ENCODE results near the gene BBS12. TPM values are rescaled to one million over a fixed set of nuclear protein-coding genes. Genes with fewer than 3 reads are reported as not detected.

BBS12 gene
- total RNA-seq (3.9 TPM), polyA plus RNA-seq (ENCODE audit: insufficient read depth in 1 of 8, insufficient read length in 8 of 8, low replicate concordance in 1 of 8) (1 to 10 TPM; 3.4 to 5.0 (median 3.8) TPM)
- long read RNA-seq, donor 1, result 0 reads
- long read RNA-seq, donor 2, result 0 reads
- long read RNA-seq, donor 3, partial matches to known transcripts, result 0 of 2 reads
- long read RNA-seq, donor 3, other reads (novel, unspliced or antisense), result 0 of 2 reads
- long read RNA-seq, donor 4, partial matches to known transcripts, result 0 of 2 reads
- long read RNA-seq, donor 4, other reads (novel, unspliced or antisense), result 0 of 2 reads
- long read RNA-seq, donor 5, partial matches to known transcripts, result 0 of 3 reads
- long read RNA-seq, donor 5, other reads (novel, unspliced or antisense), result 0 of 3 reads
- long read RNA-seq, donor 6, partial matches to known transcripts, result 0 of 4 reads
- long read RNA-seq, donor 6, other reads (novel, unspliced or antisense), result 0 of 4 reads
- long read RNA-seq, donor 7, transcript BBS12-201 (2 exons, 3,244 nt), result major isoform, 5 of 5 reads
- long read RNA-seq, donor 7, partial matches to known transcripts, result 0 of 5 reads
- long read RNA-seq, donor 7, other reads (novel, unspliced or antisense), result 0 of 5 reads
- long read RNA-seq, donor 8, partial matches to known transcripts, result 0 of 2 reads
- long read RNA-seq, donor 8, other reads (novel, unspliced or antisense), result 0 of 2 reads
- long read RNA-seq, donor 9, result 0 reads
- long read RNA-seq, donor 10, transcript BBS12-201 (2 exons, 3,244 nt), result major isoform, 6 of 6 reads
- long read RNA-seq, donor 10, partial matches to known transcripts, result 0 of 6 reads
- long read RNA-seq, donor 10, other reads (novel, unspliced or antisense), result 0 of 6 reads
- long read RNA-seq, donor 11, result 0 reads

- Histone ChIP-seq H3K4me3 (ENCODE audit: low read length) (peak within 1 kb of the TSS; percentile 72), H3K9me3 (replicated peaks; ENCODE audit: control insufficient read depth, low read depth, low read length) (peaks cover under 1% of the 10 kb centered on the region), H3K36me3 (ENCODE audit: control insufficient read depth, insufficient read depth, low read length) (no peaks in the 10 kb centered on the region), H3K27me3 (ENCODE audit: control insufficient read depth, insufficient read depth, low read length) (no peaks in the 10 kb centered on the region), H3K4me1 (ENCODE audit: control insufficient read depth, insufficient read depth, low read length) (peaks cover 3% of the 10 kb centered on the region), H3K27ac (ENCODE audit: low read length) (peak within 1 kb of the TSS; percentile 97)
- WGBS (ENCODE audit: insufficient coverage), result under 1% methylated on average over 35 of the region's 37 CpGs
- DNase-seq, result peak; percentile 100
These were observed at the start of gene BBS12 for GRCh38 chr4:122732329-122733026. TSS of gene BBS12 (plus strand) at chr4:122732704. CDS start at chr4:122741893, 9,189 bp downstream.

- Histone ChIP-seq H3K4me3 (ENCODE audit: low read length) (no peak overlapping the region), H3K4me1 (ENCODE audit: control insufficient read depth, insufficient read depth, low read length) (peaks cover 3% of the 10 kb centered on the region), H3K9me3 (replicated peaks; ENCODE audit: control insufficient read depth, low read depth, low read length) (no peaks in the 10 kb centered on the region), H3K27me3 (ENCODE audit: control insufficient read depth, insufficient read depth, low read length) (no peaks in the 10 kb centered on the region), H3K27ac (ENCODE audit: low read length) (no peak overlapping the region), H3K36me3 (ENCODE audit: control insufficient read depth, insufficient read depth, low read length) (no peaks in the 10 kb centered on the region)
- no CpG with 5 or more reads among the region's 2 CpGs for WGBS (ENCODE audit: insufficient coverage)
- DNase-seq, result no peak
These were observed 45.8 kb upstream of the BBS12 start for GRCh38 chr4:122686691-122687090.

- no peak for DNase-seq
- WGBS (ENCODE audit: insufficient coverage), result 11% methylated on average over 1 of the region's 2 CpGs
- H3K27me3 ChIP-seq (ENCODE audit: control insufficient read depth, insufficient read depth, low read length), result no peaks in the 10 kb centered on the region
- H3K9me3 ChIP-seq (replicated peaks; ENCODE audit: control insufficient read depth, low read depth, low read length), result no peaks in the 10 kb centered on the region
- H3K36me3 ChIP-seq (ENCODE audit: control insufficient read depth, insufficient read depth, low read length), result no peaks in the 10 kb centered on the region
- no peak overlapping the region for H3K27ac ChIP-seq (ENCODE audit: low read length)
- H3K4me3 ChIP-seq (ENCODE audit: low read length), result no peak overlapping the region
- H3K4me1 ChIP-seq (ENCODE audit: control insufficient read depth, insufficient read depth, low read length), result peaks cover 3% of the 10 kb centered on the region
These were observed 44.9 kb upstream of the BBS12 start for GRCh38 chr4:122687531-122688061.

- 71% methylated on average over 3 of the region's 9 CpGs for WGBS (ENCODE audit: insufficient coverage)
- no peaks in the 10 kb centered on the region for H3K27me3 ChIP-seq (ENCODE audit: control insufficient read depth, insufficient read depth, low read length)
- peak; percentile 54 for DNase-seq
- no peaks in the 10 kb centered on the region for H3K9me3 ChIP-seq (replicated peaks; ENCODE audit: control insufficient read depth, low read depth, low read length)
- H3K36me3 ChIP-seq (ENCODE audit: control insufficient read depth, insufficient read depth, low read length), result no peaks in the 10 kb centered on the region
- H3K4me1 ChIP-seq (ENCODE audit: control insufficient read depth, insufficient read depth, low read length), result peaks cover 3% of the 10 kb centered on the region
- H3K27ac ChIP-seq (ENCODE audit: low read length), result no peak overlapping the region
- no peak overlapping the region for H3K4me3 ChIP-seq (ENCODE audit: low read length)
These were observed 43.9 kb upstream of the BBS12 start for GRCh38 chr4:122688529-122689140.

- no peak overlapping the region for H3K4me3 ChIP-seq (ENCODE audit: low read length)
- no peak for DNase-seq
- H3K36me3 ChIP-seq (ENCODE audit: control insufficient read depth, insufficient read depth, low read length), result no peaks in the 10 kb centered on the region
- H3K27me3 ChIP-seq (ENCODE audit: control insufficient read depth, insufficient read depth, low read length), result no peaks in the 10 kb centered on the region
- peaks cover 3% of the 10 kb centered on the region for H3K4me1 ChIP-seq (ENCODE audit: control insufficient read depth, insufficient read depth, low read length)
- no peaks in the 10 kb centered on the region for H3K9me3 ChIP-seq (replicated peaks; ENCODE audit: control insufficient read depth, low read depth, low read length)
- no peak overlapping the region for H3K27ac ChIP-seq (ENCODE audit: low read length)
These were observed 42.5 kb upstream of the BBS12 start for GRCh38 chr4:122689972-122690371.

- 88% methylated on average over 3 of the region's 4 CpGs for WGBS (ENCODE audit: insufficient coverage)
- peaks cover 3% of the 10 kb centered on the region for H3K4me1 ChIP-seq (ENCODE audit: control insufficient read depth, insufficient read depth, low read length)
- H3K36me3 ChIP-seq (ENCODE audit: control insufficient read depth, insufficient read depth, low read length), result no peaks in the 10 kb centered on the region
- H3K9me3 ChIP-seq (replicated peaks; ENCODE audit: control insufficient read depth, low read depth, low read length), result no peaks in the 10 kb centered on the region
- no peak overlapping the region for H3K27ac ChIP-seq (ENCODE audit: low read length)
- no peak for DNase-seq
- H3K27me3 ChIP-seq (ENCODE audit: control insufficient read depth, insufficient read depth, low read length), result no peaks in the 10 kb centered on the region
- no peak overlapping the region for H3K4me3 ChIP-seq (ENCODE audit: low read length)
These were observed 40.5 kb upstream of the BBS12 start for GRCh38 chr4:122691988-122692387.

- Histone ChIP-seq H3K27ac (ENCODE audit: low read length) (no peak overlapping the region), H3K36me3 (ENCODE audit: control insufficient read depth, insufficient read depth, low read length) (no peaks in the 10 kb centered on the region), H3K9me3 (replicated peaks; ENCODE audit: control insufficient read depth, low read depth, low read length) (no peaks in the 10 kb centered on the region), H3K4me3 (ENCODE audit: low read length) (no peak overlapping the region), H3K4me1 (ENCODE audit: control insufficient read depth, insufficient read depth, low read length) (peaks cover 3% of the 10 kb centered on the region), H3K27me3 (ENCODE audit: control insufficient read depth, insufficient read depth, low read length) (no peaks in the 10 kb centered on the region)
- DNase-seq, result no peak
- WGBS (ENCODE audit: insufficient coverage), result 60% methylated on average over 1 of the region's 3 CpGs
These were observed 39.6 kb upstream of the BBS12 start for GRCh38 chr4:122692641-122693520.

- no peak for DNase-seq
- Histone ChIP-seq H3K27me3 (ENCODE audit: control insufficient read depth, insufficient read depth, low read length) (no peaks in the 10 kb centered on the region), H3K36me3 (ENCODE audit: control insufficient read depth, insufficient read depth, low read length) (no peaks in the 10 kb centered on the region), H3K9me3 (replicated peaks; ENCODE audit: control insufficient read depth, low read depth, low read length) (no peaks in the 10 kb centered on the region), H3K27ac (ENCODE audit: low read length) (no peak overlapping the region), H3K4me1 (ENCODE audit: control insufficient read depth, insufficient read depth, low read length) (no peaks in the 10 kb centered on the region), H3K4me3 (ENCODE audit: low read length) (no peak overlapping the region)
- no CpG with 5 or more reads among the region's 2 CpGs for WGBS (ENCODE audit: insufficient coverage)
These were observed 37.3 kb upstream of the BBS12 start for GRCh38 chr4:122695226-122695625.

GRCh38 chr4:122700178-122700725 lies 32.3 kb upstream of the BBS12 start:
- H3K27me3 ChIP-seq (ENCODE audit: control insufficient read depth, insufficient read depth, low read length), result no peaks in the 10 kb centered on the region
- H3K36me3 ChIP-seq (ENCODE audit: control insufficient read depth, insufficient read depth, low read length), result no peaks in the 10 kb centered on the region
- H3K9me3 ChIP-seq (replicated peaks; ENCODE audit: control insufficient read depth, low read depth, low read length), result no peaks in the 10 kb centered on the region
- 0% methylated on average over 1 of the region's 8 CpGs for WGBS (ENCODE audit: insufficient coverage)
- no peaks in the 10 kb centered on the region for H3K4me1 ChIP-seq (ENCODE audit: control insufficient read depth, insufficient read depth, low read length)
- no peak overlapping the region for H3K4me3 ChIP-seq (ENCODE audit: low read length)
- DNase-seq, result peak; percentile 42
- H3K27ac ChIP-seq (ENCODE audit: low read length), result no peak overlapping the region

Data from muscle of leg (tissue), 16 donors.